ENCODE results near the gene RCBTB1. TPM values are rescaled to one million over a fixed set of nuclear protein-coding genes. Genes with fewer than 3 reads are reported as not detected.

RCBTB1 gene
- total and polyA plus RNA-seq, 10 of the 15 experiments (the other 5 are each of a cell fraction or from before 2014, with no cell fraction given) = 5.1 to 13.5 (median 11.2) TPM

DNA sequence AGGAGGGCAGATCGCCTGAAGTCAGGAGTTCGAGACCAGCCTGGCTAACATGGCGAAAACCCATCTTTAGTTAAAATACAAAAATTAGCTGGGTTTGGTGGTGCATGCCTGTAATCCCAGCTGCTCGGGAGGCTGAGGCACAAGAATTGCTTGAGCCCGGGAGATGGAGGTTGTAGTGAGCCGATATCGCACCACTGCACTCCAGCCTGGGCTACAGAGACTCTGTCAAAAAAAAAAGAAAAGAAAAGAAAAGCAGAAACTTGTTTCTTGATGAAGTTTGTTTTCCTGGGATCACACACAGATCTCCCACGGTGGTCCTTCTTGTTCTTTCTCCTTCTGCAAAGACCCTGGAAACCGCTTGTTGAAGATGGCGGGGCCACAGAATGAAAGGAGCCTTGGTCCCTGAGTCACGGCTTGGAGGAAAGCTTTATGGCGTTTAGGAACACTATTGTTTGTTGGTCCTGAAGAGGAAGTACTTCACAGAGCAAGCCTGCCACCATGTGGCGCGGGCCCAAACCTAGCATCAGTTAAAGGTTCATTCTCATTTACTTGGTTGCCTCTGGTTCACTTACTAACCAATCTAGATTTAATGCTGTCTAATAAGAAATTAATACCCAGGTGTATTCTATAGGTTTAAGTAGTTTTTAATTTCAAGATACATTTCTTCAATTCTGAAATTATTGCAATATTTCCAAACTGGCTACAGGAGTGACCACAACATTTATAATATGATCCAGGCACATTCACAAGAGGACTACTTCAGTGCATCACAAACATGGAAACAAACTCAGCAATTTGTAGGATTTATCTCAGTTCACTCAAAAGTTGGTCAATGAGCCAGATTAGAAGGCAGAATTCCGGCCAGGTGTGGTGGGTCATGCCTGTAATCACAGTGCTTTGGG is 21.6 kb upstream of the RCBTB1 start:
- peak; percentile 61 for DNase-seq (ENCODE audit: low read depth, low spot score)
- Histone ChIP-seq H3K4me2 (ENCODE audit: control insufficient read depth, insufficient read depth) (peak overlapping the region; percentile 79), H3K4me3 (peak overlapping the region; percentile 63; the same call in 1 of the 2 replicates), H3K4me1 (ENCODE audit: control insufficient read depth, insufficient read depth, low read length) (peaks cover 5% of the 10 kb centered on the region; the same call in 1 of the 2 replicates), H3K27ac (ENCODE audit: control insufficient read depth, insufficient read depth) (peak overlapping the region; percentile 31; the same call in 1 of the 2 replicates), H3K79me2 (ENCODE audit: control insufficient read depth, insufficient read depth, low read length) (no peaks in the 10 kb centered on the region), H3K27me3 (replicated peaks in 1 of 2; ENCODE audit: control insufficient read depth in 2 of 2, insufficient read depth in 2 of 2, low read length in 1 of 2) (no peaks in the 10 kb centered on the region), H3K9me3 (replicated peaks; ENCODE audit: control insufficient read depth, insufficient read depth, low read length) (no peaks in the 10 kb centered on the region), H4K20me1 (ENCODE audit: control insufficient read depth, insufficient read depth) (no peaks in the 10 kb centered on the region), H3K36me3 (ENCODE audit: control insufficient read depth in 2 of 2, insufficient read depth in 2 of 2, low read length in 1 of 2) (no peaks in the 10 kb centered on the region), H3K9ac (ENCODE audit: control insufficient read depth, insufficient read depth, low read length) (peak overlapping the region; percentile 14; the same call in 1 of the 2 replicates), H2AFZ (ENCODE audit: control insufficient read depth, low read depth, low read length) (peak overlapping the region; percentile 95)
- ChIA-PET SMC1A (ENCODE audit: uncharacterized antibody, unreplicated experiment) (interaction anchor here (0.5 to 3.8 kb wide), 18 partner anchors 10 to 1761 kb away, joined by 3 to 24 read pairs (median 3); partner anchors contain the start of gene ARL11), POLR2A (no interaction called here), RAD21 (ENCODE audit: unreplicated experiment) (interaction anchor here (0.6 to 2.9 kb wide), 17 partner anchors 22 to 367 kb away, joined by 3 to 11 read pairs (median 4); partner anchors contain the start of genes CAB39L and SETDB2), CTCF (interaction anchor here (0.6 to 3.6 kb wide), 37 partner anchors 8 to 1464 kb away, joined by 3 to 42 read pairs (median 4); partner anchors contain the start of genes CAB39L and CDADC1)
- ATAC-seq = peak; percentile 99
- peak; percentile 70 for FAIRE-seq
- BruUV-seq (replicated peaks) = no TSS peak
- intact Hi-C loops (cut with micrococcal nuclease; ENCODE audit: unreplicated experiment) (loop anchor here (1.0 to 5.0 kb wide), 4 partner anchors 110 to 365 kb away; no protein-coding TSS in a partner anchor), in situ Hi-C loops (cut with MboI) (loop anchor here (5.0 kb wide), 2 partner anchors 185 to 305 kb away; no protein-coding TSS in a partner anchor)
- 16% methylated on average over 15 of the region's 15 CpGs for WGBS (ENCODE audit: insufficient coverage, insufficient replicate concordance, low lambda C conversion rate, missing lambda C conversion rate)
- TF ChIP-seq FOXM1 (IDR thresholded peaks at IDR 0.05; ENCODE audit: low read depth, low read length) (no peak), TBL1XR1 (IDR thresholded peaks at IDR 0.05; ENCODE audit: low read depth, low read length) (0 out of 2 replicates have a peak, but pooled peaks have one; percentile 34), MYB (IDR thresholded peaks at IDR 0.05; ENCODE audit: borderline replicate concordance, low read depth, low read length) (no peak), PML (IDR thresholded peaks at IDR 0.05; ENCODE audit: low read length) (no peak), KLF5 (IDR thresholded peaks at IDR 0.05; ENCODE audit: partially characterized antibody) (no peak), RUNX3 (IDR thresholded peaks at IDR 0.05; ENCODE audit: low read length) (no peak), BHLHE40 (IDR thresholded peaks at IDR 0.05; ENCODE audit: borderline replicate concordance in 1 of 2, low read depth in 2 of 2, low read length in 1 of 2) (0 out of 4 replicates have a peak, but pooled peaks of 1 of the 2 experiments have one; percentile 35), TARDBP (IDR thresholded peaks at IDR 0.05; ENCODE audit: borderline replicate concordance) (peak; percentile 56; the same call in 1 of the 2 replicates), EED (IDR thresholded peaks at IDR 0.05; ENCODE audit: low read depth) (peak; percentile 39; the same call in 1 of the 2 replicates), POLR2AphosphoS5 (IDR thresholded peaks at IDR 0.05; ENCODE audit: low read length) (no peak), SRF (IDR thresholded peaks at IDR 0.05; ENCODE audit: low read depth in 2 of 2, low read length in 2 of 2) (no peak)
- TF ChIP-seq, protein P1, sequence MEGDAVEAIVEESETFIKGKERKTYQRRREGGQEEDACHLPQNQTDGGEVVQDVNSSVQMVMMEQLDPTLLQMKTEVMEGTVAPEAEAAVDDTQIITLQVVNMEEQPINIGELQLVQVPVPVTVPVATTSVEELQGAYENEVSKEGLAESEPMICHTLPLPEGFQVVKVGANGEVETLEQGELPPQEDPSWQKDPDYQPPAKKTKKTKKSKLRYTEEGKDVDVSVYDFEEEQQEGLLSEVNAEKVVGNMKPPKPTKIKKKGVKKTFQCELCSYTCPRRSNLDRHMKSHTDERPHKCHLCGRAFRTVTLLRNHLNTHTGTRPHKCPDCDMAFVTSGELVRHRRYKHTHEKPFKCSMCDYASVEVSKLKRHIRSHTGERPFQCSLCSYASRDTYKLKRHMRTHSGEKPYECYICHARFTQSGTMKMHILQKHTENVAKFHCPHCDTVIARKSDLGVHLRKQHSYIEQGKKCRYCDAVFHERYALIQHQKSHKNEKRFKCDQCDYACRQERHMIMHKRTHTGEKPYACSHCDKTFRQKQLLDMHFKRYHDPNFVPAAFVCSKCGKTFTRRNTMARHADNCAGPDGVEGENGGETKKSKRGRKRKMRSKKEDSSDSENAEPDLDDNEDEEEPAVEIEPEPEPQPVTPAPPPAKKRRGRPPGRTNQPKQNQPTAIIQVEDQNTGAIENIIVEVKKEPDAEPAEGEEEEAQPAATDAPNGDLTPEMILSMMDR (IDR thresholded peaks at IDR 0.05 in 2 of 3, conservative IDR thresholded peaks at IDR 0.05 in 1 of 3; ENCODE audit: control insufficient read depth in 2 of 3, extremely low read depth in 1 of 3, insufficient read depth in 1 of 3, low read depth in 3 of 3, low read length in 3 of 3) = peak; percentile 75 to 95 (median 80)
- TF ChIP-seq, protein P2, sequence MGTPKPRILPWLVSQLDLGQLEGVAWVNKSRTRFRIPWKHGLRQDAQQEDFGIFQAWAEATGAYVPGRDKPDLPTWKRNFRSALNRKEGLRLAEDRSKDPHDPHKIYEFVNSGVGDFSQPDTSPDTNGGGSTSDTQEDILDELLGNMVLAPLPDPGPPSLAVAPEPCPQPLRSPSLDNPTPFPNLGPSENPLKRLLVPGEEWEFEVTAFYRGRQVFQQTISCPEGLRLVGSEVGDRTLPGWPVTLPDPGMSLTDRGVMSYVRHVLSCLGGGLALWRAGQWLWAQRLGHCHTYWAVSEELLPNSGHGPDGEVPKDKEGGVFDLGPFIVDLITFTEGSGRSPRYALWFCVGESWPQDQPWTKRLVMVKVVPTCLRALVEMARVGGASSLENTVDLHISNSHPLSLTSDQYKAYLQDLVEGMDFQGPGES (IDR thresholded peaks at IDR 0.05) = no peak
- TF ChIP-seq, protein P3, sequence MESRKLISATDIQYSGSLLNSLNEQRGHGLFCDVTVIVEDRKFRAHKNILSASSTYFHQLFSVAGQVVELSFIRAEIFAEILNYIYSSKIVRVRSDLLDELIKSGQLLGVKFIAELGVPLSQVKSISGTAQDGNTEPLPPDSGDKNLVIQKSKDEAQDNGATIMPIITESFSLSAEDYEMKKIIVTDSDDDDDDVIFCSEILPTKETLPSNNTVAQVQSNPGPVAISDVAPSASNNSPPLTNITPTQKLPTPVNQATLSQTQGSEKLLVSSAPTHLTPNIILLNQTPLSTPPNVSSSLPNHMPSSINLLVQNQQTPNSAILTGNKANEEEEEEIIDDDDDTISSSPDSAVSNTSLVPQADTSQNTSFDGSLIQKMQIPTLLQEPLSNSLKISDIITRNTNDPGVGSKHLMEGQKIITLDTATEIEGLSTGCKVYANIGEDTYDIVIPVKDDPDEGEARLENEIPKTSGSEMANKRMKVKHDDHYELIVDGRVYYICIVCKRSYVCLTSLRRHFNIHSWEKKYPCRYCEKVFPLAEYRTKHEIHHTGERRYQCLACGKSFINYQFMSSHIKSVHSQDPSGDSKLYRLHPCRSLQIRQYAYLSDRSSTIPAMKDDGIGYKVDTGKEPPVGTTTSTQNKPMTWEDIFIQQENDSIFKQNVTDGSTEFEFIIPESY (IDR thresholded peaks at IDR 0.05) = no peak

Data from GM12878 (cell line).